HG03520 (cell line): Measurements from ENCODE around the gene FNDC1.

Experiments
- ATAC-seq: cut with Tn5 transposase; IDR thresholded peaks from one replicate; pipeline ENCODE4 v1.9.1; 2021; ENCODE audit warnings: mild to moderate bottlenecking, moderate library complexity; ENCODE audit not compliant: unreplicated experiment

The FNDC1 gene

GRCh38 chr6:159305159-159305558 is 136.0 kb downstream of the FNDC1 start:
- no peak for ATAC-seq

GRCh38 chr6:159305804-159306537 is 136.8 kb downstream of the FNDC1 start:
- no peak for ATAC-seq

- ATAC-seq = no peak
Observed at GRCh38 chr6:159307246-159307790, 138.1 kb downstream of the FNDC1 start.

- no peak for ATAC-seq
Observed at GRCh38 chr6:159308198-159308597, 139.0 kb downstream of the FNDC1 start.

GRCh38 chr6:159309723-159310122 is 140.5 kb downstream of the FNDC1 start:
- no peak for ATAC-seq

- no peak for ATAC-seq
Observed at GRCh38 chr6:159311618-159312017, 142.4 kb downstream of the FNDC1 start.

- no peak for ATAC-seq
Observed at GRCh38 chr6:159312206-159312605, 143.0 kb downstream of the FNDC1 start.

- ATAC-seq = no peak
Observed at GRCh38 chr6:159313018-159313417, 143.8 kb downstream of the FNDC1 start.

GRCh38 chr6:159315562-159315961 is 146.4 kb downstream of the FNDC1 start:
- no peak for ATAC-seq

- no peak for ATAC-seq
Observed at GRCh38 chr6:159317430-159317829, 148.2 kb downstream of the FNDC1 start.

GRCh38 chr6:159321267-159321666 is 152.1 kb downstream of the FNDC1 start:
- no peak for ATAC-seq
